HG02678 (cell line): ENCODE data around the gene CCNC.

Experiments used
- ATAC-seq: cut with Tn5 transposase; IDR thresholded peaks from one replicate; pipeline ENCODE4 v1.9.1; 2021; ENCODE audit warnings: mild to moderate bottlenecking, moderate library complexity; ENCODE audit not compliant: unreplicated experiment

CCNC gene

GRCh38 chr6:99550046-99550748, 18.3 kb downstream of the CCNC start:
- no peak for ATAC-seq

- ATAC-seq = no peak
Measured at GRCh38 chr6:99548706-99549105, 19.8 kb downstream of the CCNC start.

- no peak for ATAC-seq
Measured at GRCh38 chr6:99547526-99547925, 20.9 kb downstream of the CCNC start.

- no peak for ATAC-seq
Measured at GRCh38 chr6:99545442-99545841, 23.0 kb downstream of the CCNC start.

GRCh38 chr6:99543968-99544367, 24.5 kb downstream of the CCNC start:
- no peak for ATAC-seq

GRCh38 chr6:99530627-99531026, 37.8 kb downstream of the CCNC start:
- no peak for ATAC-seq

- no peak for ATAC-seq
Measured at GRCh38 chr6:99522531-99522930, 45.9 kb downstream of the CCNC start.

- peak; percentile 29 for ATAC-seq
Measured at GRCh38 chr6:99521633-99522151, 46.8 kb downstream of the CCNC start.

- ATAC-seq = peak; percentile 94
Measured at GRCh38 chr6:99520855-99521632, 47.4 kb downstream of the CCNC start.

GRCh38 chr6:99519446-99519845, 49.0 kb downstream of the CCNC start:
- ATAC-seq = no peak

- no peak for ATAC-seq
Measured at GRCh38 chr6:99514089-99514488, 54.4 kb downstream of the CCNC start.

- no peak for ATAC-seq
Measured at GRCh38 chr6:99512033-99512432, 56.4 kb downstream of the CCNC start.

- no peak for ATAC-seq
Measured at GRCh38 chr6:99507648-99508047, 60.8 kb downstream of the CCNC start.

GRCh38 chr6:99501762-99502161, 66.7 kb downstream of the CCNC start:
- ATAC-seq = no peak

GRCh38 chr6:99498421-99498820, 70.0 kb downstream of the CCNC start:
- ATAC-seq = no peak

- ATAC-seq = no peak
Measured at GRCh38 chr6:99495466-99495865, 73.0 kb downstream of the CCNC start.
